KBM-7 (cell line): ENCODE measurements around the gene ELMO1.

ENCODE experiments used
- DNase-seq: peaks from one replicate; pipeline ENCODE4 v3.0.0-alpha.2; 2015
- in situ Hi-C: fragments of 300-500 bp; cut with MboI; formaldehyde crosslinking; loops from 2 replicates; pipeline ENCODE4 v1.14.3; 2020; ENCODE audit warnings: low sequenced_read_pairs, low pct_unique_long_range_greater_than_20kb, mixed read lengths

ELMO1 gene

DNA sequence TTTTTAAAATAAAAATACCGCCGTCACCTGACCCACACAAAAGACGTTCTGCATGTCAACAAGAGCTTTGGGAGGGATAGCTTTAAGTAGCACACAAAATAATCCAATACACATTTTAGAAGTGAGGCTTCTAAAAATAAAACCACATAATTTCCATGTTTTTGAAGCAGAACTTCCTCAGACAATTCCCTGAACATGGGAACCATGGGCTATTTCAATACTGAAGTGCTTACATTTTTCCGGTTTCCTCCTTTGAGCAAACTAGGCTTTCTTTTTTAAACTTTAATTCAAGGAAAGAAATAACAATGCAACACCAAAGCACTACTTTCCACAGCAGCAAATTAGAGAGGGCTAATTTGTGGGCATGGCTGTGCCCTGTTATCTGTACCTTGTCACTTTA, 59.9 kb downstream of the ELMO1 start:
- no peak for DNase-seq
- in situ Hi-C loops = no loop called here

DNA sequence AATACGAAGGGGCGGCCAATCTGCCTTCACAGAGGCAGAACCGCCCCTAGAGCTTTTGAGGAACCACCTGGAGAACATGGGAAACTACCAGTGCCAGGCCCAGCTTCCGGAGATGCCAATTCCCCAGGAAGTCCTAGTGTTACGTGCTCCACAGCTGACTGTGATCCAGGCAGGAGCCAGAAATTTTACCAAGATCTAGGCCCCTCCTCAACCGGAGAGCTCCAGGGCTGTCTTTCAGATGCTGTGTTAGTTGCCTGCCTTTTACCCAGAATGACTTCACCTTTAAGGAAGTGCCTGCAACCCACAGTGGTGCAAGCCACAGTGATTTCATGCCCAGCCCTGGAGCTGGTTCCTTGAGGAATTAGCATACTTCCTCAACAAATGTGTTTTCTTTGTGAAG, 62.9 kb downstream of the ELMO1 start:
- in situ Hi-C loops = no loop called here
- peak; percentile 43 for DNase-seq

DNA sequence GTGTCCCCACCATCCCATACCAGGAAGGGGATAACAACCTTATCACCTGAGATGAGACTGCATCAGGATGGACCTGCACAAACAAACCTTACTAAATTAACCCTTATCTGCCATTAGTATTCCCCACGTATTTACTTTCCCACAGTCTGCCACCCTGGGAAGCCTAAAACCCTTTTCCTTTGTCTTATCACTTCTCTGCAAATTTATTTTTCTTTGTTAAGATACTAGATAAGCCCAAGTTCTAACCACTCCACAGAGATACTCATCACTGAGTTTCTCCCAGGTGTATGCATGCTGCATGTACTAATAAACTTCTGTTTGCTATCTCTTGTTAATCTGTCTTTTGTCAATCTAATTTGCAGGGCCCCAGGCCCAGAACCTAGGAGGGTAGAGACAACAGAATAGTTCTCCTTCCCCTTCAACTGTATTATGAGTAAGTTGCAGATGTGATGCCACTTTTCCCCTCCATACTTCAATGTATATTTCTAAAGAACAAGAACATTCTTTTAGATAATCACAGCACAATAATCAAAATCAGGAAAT, 66.0 kb downstream of the ELMO1 start:
- DNase-seq = no peak
- in situ Hi-C loops = no loop called here

DNA sequence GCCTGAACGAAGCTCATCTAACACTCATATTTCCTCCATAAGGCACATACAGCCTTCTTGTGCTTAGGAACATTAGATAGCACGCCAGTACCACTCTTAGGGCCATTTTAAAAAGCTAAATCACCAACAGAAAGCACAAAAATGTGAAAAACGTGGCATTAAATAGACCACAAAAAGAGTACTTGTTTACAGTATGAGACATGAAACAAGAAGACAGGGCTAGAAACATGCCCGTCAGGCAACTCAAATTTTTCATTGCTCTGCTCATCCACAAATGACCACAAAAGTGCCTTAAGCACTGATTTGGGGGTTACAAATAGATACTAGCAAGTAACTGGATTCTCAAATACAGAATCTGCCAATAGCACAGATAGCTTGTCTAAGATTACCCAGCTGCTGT, 67.8 kb downstream of the ELMO1 start:
- no peak for DNase-seq
- in situ Hi-C loops = no loop called here

DNA sequence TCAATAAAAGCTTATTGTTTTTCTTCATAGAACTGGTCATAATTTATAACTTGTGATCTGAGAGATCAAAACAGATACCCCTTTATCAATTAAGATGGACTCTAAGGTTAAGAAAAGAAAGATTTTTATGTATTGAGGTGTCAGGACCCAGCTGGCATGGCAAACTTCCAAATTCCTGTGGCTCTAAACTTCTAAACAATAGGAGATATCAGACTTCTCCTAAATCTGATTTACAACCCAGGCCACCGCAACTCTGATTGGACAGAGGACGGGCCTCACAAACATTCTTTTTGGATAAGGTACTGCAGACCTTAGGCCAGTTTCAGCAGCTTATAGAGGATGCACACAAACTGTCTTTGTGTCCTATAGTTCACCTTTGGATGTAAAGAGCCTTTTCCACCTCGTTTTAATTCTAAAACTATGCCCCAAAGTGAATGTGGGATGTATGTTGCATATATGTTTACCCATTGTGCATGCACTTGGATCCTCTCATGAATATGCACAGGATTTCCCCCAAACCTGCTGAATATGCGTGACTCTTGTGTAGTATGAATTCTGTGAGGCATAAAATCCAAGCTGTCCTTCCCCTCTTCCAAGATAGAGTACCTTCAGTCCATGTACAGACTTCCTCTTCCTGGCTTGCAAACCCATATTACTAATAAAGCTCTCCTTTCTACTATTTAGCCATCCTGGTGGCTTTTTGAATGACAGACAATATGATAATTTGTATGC, 69.0 kb downstream of the ELMO1 start:
- in situ Hi-C loops = no loop called here

DNA sequence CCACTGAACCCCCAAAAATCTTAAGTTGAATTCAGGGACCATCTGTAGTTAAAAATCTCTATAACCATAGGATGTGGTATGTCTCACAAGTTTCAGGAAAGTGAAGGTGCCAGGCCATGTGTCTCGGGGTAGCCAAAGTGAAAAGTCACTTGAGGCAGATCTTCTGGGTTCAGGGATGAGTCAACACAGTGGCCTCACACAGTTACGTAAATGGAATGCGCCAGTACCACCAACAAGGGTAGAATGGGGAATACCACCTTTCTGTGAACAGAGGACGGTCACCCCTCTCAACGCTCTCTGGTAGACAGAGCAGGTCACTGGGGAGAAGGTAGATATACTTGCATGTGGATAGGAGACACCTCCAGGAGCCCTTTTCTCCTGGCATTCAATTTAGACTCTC, 71.4 kb downstream of the ELMO1 start:
- DNase-seq = no peak
- in situ Hi-C loops = no loop called here

More for the DNA sequence above, 69.0 kb downstream of the ELMO1 start:
- no peak for DNase-seq

DNA sequence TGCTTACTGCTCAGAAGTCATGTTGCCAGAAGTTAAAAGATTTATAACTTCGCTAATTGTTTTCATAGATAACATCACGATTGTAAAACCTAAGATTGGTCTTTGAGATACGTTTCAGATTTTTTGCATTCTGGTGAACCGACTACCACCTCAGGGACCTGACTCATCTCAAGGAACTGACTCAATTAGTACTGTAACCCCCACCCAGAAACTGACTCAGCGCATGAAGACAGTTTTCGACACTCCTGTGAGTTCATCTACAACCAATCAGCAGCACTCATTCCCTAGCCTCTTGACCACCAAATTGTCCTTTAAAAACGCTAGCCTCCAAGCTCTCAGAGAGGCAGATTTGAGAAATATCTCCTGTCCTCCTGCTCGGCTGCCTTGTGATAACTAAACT, 72.3 kb downstream of the ELMO1 start:
- no peak for DNase-seq
- in situ Hi-C loops = no loop called here

DNA sequence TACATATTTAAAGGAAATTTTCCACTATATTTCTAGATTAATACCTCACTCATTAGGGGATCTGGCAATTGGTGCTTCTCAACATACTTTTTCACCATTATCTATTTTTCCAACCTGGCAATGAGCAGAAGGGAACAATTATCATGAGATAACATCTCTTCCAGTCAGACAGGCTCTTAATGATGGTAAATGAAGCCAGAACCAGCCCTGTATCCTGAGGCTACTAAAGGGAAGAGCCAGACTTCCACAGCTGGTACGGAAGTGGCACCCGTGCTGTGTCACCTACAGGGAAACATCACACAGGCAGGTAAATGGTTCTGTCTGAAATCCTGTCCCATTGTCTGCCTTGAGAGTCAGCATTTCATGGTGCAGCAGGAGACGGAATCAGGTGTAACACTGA, 75.9 kb downstream of the ELMO1 start:
- no peak for DNase-seq
- in situ Hi-C loops = no loop called here

DNA sequence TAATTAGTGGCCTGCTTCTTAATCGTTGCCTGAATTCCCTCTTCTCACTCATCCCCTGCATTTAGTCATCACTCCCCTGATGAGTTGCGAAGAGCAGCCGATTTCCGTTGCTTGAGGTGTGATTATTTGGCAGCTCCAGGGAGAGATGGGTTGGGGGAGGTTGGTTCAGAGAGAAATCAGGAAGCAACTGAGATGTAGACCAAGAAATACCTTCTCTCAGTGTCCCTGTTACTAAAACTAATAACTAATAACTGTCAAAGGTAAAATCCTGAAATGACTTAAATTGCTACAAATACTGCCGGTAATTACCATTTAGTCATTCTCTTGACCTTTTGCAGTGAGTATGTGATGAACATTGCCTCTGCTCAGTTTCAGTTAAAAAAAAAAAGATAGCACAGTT, 76.9 kb downstream of the ELMO1 start:
- no peak for DNase-seq
- in situ Hi-C loops = no loop called here

DNA sequence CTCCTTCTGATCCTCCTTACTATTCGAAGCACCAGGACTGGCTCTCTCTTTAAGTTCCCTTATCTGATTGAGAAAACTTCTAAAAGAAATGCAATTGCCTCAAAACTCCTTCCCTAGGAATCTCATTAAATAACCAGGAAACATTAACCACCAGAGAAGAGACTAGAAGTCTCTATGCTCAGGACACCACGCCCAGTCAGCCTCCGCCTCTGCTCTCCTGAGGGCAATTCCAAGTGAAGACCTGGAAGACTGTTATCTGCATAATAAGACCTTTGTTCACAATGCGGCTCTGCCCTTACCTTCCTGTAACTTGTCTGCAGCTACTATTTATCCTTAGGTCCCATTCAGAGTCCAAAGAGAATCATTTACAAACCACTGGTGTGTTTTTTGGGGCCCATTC, 78.8 kb downstream of the ELMO1 start:
- in situ Hi-C loops = no loop called here
- no peak for DNase-seq

DNA sequence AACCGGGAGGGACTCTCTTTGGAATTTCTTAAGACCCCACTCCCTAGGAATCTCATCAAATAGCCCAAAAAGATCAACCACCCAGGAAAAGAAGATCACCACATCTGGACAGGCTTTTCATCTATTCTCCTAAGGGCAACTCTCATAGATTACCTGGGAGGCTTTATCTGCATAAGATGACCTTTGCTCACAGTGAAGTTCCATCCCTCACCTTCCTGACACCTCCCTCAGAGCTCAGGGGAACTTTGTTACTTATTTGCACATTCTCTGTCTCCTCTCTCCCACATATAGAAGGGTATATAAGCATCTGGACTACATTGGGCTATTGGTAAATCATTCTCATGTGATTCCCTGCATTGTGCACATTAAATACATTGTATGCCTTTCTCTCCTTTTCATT, 80.1 kb downstream of the ELMO1 start:
- no peak for DNase-seq
- in situ Hi-C loops = no loop called here

DNA sequence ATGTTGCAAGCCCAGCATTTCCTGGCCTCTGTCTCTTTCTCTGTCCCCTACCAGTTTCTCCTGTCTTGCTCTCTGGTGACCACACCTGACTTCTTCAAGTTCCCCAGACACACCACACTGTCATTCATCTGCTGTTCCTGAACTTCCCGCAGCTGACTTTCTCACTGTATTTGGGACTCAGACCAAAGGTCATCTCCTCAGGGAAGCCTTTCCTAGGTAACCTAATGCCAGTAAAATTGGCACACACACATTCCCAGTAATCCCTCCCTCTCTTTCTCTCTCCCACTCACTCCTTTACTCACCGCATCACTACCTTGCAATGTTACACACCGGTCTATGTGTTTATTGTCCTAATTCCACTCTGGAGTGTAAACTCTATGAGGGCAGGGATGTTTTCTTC, 81.7 kb downstream of the ELMO1 start:
- in situ Hi-C loops = no loop called here
- no peak for DNase-seq

DNA sequence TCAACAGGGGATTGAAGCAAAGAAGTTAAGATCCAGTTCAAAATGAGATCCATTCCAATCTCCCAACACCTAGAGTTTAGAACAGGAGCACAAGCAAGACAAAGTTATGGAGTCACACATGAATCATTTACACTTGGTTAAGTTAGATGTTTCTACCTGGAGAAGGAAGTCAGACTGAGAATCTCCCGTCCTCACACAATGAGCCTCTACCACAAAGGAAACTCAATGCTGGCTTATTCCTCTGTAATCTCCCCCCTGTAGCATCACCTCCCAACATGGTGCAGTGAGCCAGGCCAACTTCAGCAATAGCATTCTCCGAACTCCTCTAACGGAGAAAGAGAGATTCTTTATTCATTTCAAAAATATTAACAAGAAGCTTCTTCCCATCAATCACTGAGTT, 82.2 kb downstream of the ELMO1 start:
- in situ Hi-C loops = no loop called here
- DNase-seq = no peak

DNA sequence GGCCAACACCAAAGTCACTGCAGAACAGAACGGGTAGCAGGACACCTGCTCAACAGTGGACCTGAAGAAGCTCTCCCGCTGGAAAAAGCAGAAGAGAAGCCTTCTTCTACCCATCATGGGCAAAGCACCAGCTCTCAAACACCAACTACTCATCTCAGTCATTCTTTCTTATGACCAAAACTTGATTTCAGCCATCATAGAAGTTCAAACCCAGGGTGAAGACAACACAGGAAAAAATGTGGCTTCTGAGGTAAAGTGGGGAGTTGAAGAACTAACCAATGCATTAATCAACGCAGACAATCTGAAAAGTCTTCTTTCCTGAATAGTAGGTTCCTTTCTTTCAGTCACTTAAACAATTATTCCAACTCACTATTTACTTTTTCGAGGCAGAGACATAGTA, 83.3 kb downstream of the ELMO1 start:
- DNase-seq = no peak
- in situ Hi-C loops = no loop called here

DNA sequence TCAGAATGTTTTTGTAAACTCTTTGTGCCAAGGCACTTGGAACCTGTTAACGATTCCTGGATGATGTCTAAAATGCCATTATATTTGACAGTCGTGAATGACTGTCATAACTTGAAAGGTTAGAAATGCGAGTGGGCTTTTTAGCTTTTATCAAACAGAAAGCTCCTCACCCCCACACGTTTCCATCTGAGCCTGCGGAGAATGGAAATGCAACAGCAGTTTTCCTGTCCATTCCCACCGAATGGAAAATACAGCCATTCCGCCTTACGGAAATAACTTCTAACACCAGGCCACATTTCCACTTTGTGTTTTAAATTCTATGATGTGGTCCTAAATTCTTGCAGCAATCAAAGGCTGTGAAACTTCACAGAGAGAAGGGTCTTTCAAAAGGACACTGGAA, 83.8 kb downstream of the ELMO1 start:
- in situ Hi-C loops = no loop called here

DNA sequence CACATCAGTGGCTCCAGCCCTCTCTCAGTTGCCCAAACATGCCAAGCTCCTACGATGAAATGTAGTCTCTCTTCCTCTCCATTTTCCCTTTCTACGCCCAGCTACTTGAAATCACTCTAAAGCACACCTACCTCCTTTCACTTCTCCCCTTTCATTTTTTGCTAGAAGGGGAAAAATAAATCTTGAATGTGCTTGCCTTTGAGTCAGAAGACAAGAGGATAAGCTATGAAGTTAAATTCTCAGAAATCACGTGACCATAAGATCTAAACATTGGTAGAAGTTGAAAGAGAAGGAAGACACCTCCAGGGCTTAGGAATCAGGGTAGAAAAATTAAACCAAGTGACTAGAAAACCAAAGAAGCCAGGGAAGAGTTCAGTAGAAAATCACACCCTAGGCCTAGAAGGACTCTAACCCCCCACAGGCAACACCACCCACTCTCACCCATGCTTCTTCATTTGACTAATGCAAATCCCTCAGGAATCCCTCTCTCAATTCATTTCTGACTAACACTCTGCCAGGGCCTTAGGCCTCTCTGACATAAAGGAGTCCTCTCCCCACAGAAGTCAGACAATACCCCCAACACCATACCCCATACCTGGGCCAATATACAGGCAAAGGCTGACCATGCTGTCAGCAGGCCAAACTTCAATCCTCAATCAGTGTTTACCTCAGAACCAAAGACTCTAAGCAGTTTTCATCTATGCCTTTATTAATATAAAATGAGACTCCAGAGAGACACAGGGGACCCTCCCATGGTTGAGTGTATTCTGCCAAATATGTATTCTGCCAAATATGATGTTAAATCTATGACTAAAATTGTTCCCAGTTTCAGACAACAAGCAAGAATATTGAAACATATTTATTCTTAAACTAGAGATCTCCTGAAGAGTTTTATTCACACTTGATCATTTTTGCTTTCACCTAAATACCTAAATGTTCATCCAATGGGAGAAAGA, 84.8 kb downstream of the ELMO1 start:
- in situ Hi-C loops = no loop called here
- DNase-seq = no peak

More for the DNA sequence above, 83.8 kb downstream of the ELMO1 start:
- DNase-seq = no peak

DNA sequence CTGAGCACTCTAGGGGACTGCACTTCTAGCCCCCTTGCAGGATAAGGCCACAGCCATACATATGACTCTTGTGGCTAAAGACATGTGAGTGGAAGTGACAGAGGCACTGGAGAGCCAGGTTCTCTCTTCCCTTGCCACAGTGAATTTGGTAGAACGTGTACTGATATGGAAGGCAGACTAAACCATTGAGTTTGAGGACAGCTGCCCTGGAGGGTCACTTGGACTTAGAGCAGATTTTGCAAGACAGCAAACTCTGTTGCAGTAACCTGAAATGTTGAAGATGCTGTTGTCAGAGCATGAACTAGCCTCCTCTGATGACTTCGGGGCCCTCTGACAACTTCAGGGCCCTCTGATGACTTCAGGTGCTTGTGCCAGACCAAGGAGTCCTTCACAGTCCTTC, 85.9 kb downstream of the ELMO1 start:
- DNase-seq = no peak
- in situ Hi-C loops = no loop called here

DNA sequence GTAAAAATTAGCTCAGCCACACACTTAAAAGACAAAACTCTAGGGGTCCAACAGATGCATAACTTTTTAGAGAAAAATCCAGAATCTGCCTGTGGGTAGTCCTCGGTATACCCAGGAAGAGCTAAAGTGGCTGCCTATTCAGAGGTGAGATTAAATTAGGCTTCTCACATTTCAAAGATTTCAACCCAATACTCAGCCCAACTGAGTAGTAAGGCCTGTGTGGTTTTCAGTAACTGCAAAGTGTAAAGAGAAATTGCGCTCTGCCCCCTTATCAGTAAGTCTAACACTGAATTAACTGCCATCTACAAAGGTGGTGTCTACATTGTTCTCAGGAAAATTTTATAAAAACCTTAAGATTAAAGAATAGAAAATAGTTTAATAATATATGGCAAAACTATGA, 88.2 kb downstream of the ELMO1 start:
- in situ Hi-C loops = no loop called here
- no peak for DNase-seq

DNA sequence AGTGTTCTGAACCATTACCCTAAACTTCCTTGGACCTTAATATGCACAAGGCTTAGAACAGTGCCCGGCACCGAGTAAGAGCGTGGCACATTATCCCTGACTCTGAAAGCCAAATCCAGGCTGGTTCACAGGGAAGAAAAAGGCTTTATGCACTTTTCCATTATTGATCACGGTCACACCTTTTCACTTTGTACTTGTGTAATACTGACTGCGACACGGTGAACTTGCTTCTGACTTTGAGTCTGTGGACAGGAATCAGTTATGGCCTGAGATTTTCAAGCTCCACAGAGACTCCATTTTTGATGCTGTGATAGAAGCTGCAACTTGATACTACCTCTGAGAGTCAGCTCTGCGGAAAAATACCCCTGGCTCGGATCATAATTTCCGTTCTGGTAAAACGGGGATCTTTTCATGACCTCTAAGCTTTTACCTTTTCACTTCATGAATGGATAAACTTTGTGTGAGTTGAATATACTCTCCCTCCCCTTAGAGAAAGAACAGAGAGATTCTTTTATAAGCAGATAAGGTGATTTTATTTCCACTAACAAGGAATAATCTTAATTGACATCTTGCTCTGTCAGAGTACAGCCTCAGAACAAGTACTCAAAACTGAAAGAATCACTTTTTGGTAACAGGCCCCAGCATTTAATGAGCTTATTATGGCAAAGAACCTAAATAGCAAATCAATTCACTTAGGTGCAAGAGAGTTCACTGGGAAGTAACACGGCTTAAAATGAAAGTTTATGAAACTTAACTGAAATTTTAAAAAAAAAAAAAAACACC, 88.8 kb downstream of the ELMO1 start:
- in situ Hi-C loops = no loop called here

DNA sequence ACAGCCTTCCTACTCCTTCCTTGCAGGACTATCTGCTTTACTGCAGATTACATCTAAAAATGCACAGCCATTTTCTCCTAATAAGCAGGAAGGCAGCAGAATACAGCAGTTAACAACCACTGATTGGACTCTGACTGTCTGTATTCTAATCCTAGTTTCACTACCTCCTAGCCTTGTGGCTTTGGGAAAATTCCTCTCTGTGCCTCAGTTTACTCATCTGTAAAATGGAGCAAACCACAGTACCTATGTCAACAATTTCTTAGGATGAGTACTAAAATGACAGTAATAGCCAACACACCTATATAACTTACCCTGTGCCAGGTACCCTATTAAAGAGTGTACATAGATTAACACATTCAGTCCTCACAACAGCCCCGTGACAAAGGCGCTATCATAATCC, 89.5 kb downstream of the ELMO1 start:
- no peak for DNase-seq
- in situ Hi-C loops = no loop called here

More for the DNA sequence above, 88.8 kb downstream of the ELMO1 start:
- DNase-seq = no peak
